DOHH2 (cell line): Measurements from ENCODE around the gene HAUS2.

Experiments
- H3F3A ChIP-seq: fragments of 200-600 bp; sonication (generic), shearing (Covaris generic); 2 replicates; pipeline ENCODE4 v1.6.0; 2016; ENCODE audit warnings: antibody characterized with exemption, mild to moderate bottlenecking; ENCODE audit not compliant: control insufficient read depth, insufficient read depth
- H3K27ac ChIP-seq: fragments of 200-600 bp; sonication (generic); 2 replicates; pipeline ENCODE4 v1.5.1; 2014; ENCODE audit warnings: low read depth, mild to moderate bottlenecking, low read length, moderate library complexity
- H3K27me3 ChIP-seq: fragments of 200-600 bp; sonication (generic); 2 replicates; pipeline ENCODE4 v1.6.1; 2014; ENCODE audit warnings: mild to moderate bottlenecking, low read length, mixed read lengths; ENCODE audit not compliant: control insufficient read depth
- H3K36me3 ChIP-seq: fragments of 200-600 bp; sonication (generic); 2 replicates; pipeline ENCODE4 v1.6.1; 2014; ENCODE audit warnings: mild to moderate bottlenecking, low read length, moderate library complexity, mixed read lengths; ENCODE audit not compliant: control insufficient read depth
- H3K4me1 ChIP-seq: fragments of 200-600 bp; sonication (generic); 2 replicates; pipeline ENCODE4 v1.6.1; 2014; ENCODE audit warnings: mild to moderate bottlenecking, low read length, mixed read lengths; ENCODE audit not compliant: control insufficient read depth
- H3K4me2 ChIP-seq: fragments of 200-600 bp; sonication (generic); 2 replicates; pipeline ENCODE4 v1.6.0; 2014; ENCODE audit warnings: mild to moderate bottlenecking, low read length, moderate library complexity
- H3K4me3 ChIP-seq: fragments of 200-600 bp; sonication (generic); 2 replicates; pipeline ENCODE4 v1.5.1; 2014; ENCODE audit warnings: mild to moderate bottlenecking, low read length, mixed read lengths
- H3K79me2 ChIP-seq: fragments of 200-600 bp; sonication (generic); 2 replicates; pipeline ENCODE4 v1.6.1; 2014; ENCODE audit warnings: mild to moderate bottlenecking, low read length, mixed read lengths; ENCODE audit not compliant: control insufficient read depth
- H3K9me2 ChIP-seq: fragments of 200-600 bp; sonication (generic); replicated peaks from 2 replicates; pipeline ENCODE4 v1.6.1; 2014; ENCODE audit warnings: mild to moderate bottlenecking, low read length, mixed read lengths; ENCODE audit not compliant: control insufficient read depth
- H3K9me3 ChIP-seq: fragments of 200-600 bp; sonication (generic); 2 replicates; pipeline ENCODE4 v1.6.1; 2014; ENCODE audit warnings: antibody characterized with exemption, low read length, mixed read lengths; ENCODE audit not compliant: control insufficient read depth, insufficient read depth
- H4K20me1 ChIP-seq: fragments of 200-600 bp; sonication (generic); 2 replicates; pipeline ENCODE4 v1.6.0; 2014; ENCODE audit warnings: low read depth, mild to moderate bottlenecking, antibody characterized with exemption, low read length, moderate library complexity; ENCODE audit not compliant: control insufficient read depth, insufficient read depth
- CTCF ChIP-seq: fragments of 200-600 bp; sonication (generic); IDR thresholded peaks from one replicate; pipeline ENCODE4 v1.5.1; 2014; ENCODE audit warnings: antibody characterized with exemption, mild to moderate bottlenecking, low read depth, low read length; ENCODE audit not compliant: poor library complexity, severe bottlenecking
- EZH2phosphoT487 ChIP-seq: fragments of 200-600 bp; sonication (generic); IDR thresholded peaks from 2 replicates; pipeline ENCODE4 v1.6.1; 2017; ENCODE audit warnings: borderline replicate concordance, mild to moderate bottlenecking, antibody characterized with exemption, low read length, moderate library complexity, mixed read lengths

The HAUS2 gene

GRCh38 chr15:42508263-42508690, 40.4 kb upstream of the HAUS2 start:
- Histone ChIP-seq H3K9me2 (no peaks in the 10 kb centered on the region), H3K27me3 (no peaks in the 10 kb centered on the region), H3F3A (peaks cover 16% of the 10 kb centered on the region), H3K9me3 (no peaks in the 10 kb centered on the region), H3K27ac (no peak overlapping the region), H3K4me2 (no peak overlapping the region), H3K79me2 (peaks cover 67% of the 10 kb centered on the region), H3K4me3 (no peak overlapping the region), H3K4me1 (peaks cover 45% of the 10 kb centered on the region), H3K36me3 (peaks cover 40% of the 10 kb centered on the region), H4K20me1 (no peaks in the 10 kb centered on the region)
- TF ChIP-seq CTCF (no peak), EZH2phosphoT487 (no peak)

DNA sequence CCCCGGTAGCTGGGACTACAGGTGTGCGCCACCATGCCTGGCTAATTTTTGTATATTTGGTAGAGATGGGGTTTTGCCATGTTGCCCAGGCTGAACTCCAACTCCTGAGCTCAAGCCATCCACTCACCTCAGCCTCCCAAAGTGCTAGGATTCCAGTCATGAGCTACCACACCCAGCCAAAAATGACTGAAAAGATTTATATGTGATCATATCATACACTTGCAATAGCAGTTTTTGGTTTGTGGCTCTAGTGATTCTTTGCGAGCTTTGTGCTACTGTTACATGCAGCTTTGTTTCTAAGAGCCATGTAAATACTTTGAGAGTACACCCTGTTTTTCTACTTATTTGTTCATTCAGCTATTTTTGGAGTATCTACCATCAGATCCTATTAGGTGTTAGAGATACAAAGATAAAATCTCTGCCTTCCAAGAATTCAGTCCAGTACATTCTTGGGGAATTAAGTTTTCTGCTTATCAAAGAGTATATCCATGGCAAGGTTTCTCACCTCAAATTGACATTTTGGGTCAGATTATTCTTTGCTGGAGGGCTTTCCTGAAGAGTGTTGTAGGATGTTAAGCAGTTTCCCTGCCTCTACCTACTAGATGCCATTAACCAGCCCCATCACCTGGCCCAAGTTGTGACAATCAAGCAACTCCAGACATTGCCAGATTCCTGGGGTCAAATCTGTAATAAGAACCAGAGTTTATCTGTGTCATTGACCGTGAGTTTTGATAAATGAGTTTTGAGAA, 38.2 kb upstream of the HAUS2 start:
- H3K9me2 ChIP-seq: no peaks in the 10 kb centered on the region
- no peaks in the 10 kb centered on the region for H3K27me3 ChIP-seq
- H3K27ac ChIP-seq: no peak overlapping the region
- no peak overlapping the region for H3K4me3 ChIP-seq
- H3K9me3 ChIP-seq: no peaks in the 10 kb centered on the region
- no peak for TF ChIP-seq CTCF
- no peak for TF ChIP-seq EZH2phosphoT487
- H3K4me2 ChIP-seq: no peak overlapping the region
- no peaks in the 10 kb centered on the region for H4K20me1 ChIP-seq
- H3F3A ChIP-seq: no peaks in the 10 kb centered on the region
- peaks cover 57% of the 10 kb centered on the region for H3K36me3 ChIP-seq
- peaks cover 23% of the 10 kb centered on the region for H3K4me1 ChIP-seq
- peaks cover 52% of the 10 kb centered on the region for H3K79me2 ChIP-seq

- H3F3A ChIP-seq: no peaks in the 10 kb centered on the region
- peaks cover 17% of the 10 kb centered on the region for H3K4me1 ChIP-seq
- peaks cover 61% of the 10 kb centered on the region for H3K36me3 ChIP-seq
- H3K27ac ChIP-seq: no peak overlapping the region
- H3K4me2 ChIP-seq: no peak overlapping the region
- no peaks in the 10 kb centered on the region for H4K20me1 ChIP-seq
- H3K9me2 ChIP-seq: no peaks in the 10 kb centered on the region
- TF ChIP-seq CTCF (no peak), EZH2phosphoT487 (no peak)
- H3K27me3 ChIP-seq: no peaks in the 10 kb centered on the region
- peaks cover 46% of the 10 kb centered on the region for H3K79me2 ChIP-seq
- H3K9me3 ChIP-seq: no peaks in the 10 kb centered on the region
- no peak overlapping the region for H3K4me3 ChIP-seq
These were observed 37.6 kb upstream of the HAUS2 start for GRCh38 chr15:42511007-42511391.
